ENCODE results near the gene KLK12. TPM values are rescaled to one million over a fixed set of nuclear protein-coding genes. Genes with fewer than 3 reads are reported as not detected.

The KLK12 gene
- total RNA-seq, 1 experiment from 2014 or later, result not detected

DNA sequence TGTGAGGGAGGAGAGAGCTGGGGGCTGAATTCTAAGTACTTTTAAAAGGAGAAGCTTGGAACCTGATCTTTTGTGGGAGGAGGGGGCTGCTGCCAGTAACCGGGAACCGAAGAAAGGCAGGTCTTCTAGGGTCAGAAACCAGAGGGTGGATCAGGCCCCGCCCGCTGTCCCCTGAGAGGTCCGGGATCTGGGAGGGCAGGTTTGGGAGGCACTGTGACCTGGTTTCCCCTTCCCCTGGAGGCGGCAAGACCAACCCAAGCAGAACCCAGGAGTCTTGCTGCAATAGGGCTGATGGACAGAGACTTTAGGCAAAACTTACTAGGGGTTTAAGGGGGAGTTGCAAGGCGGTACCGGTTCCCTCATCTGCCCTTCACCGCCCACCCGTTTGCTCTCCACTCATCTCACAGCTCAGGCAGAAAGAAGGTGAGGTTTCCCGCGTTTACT, 32.7 kb downstream of the KLK12 start:
- peak overlapping the region; percentile 18 for H3K4me3 Mint-ChIP-seq (ENCODE audit: unreplicated experiment)
- no peak for DNase-seq
- TF ChIP-seq, protein P1, sequence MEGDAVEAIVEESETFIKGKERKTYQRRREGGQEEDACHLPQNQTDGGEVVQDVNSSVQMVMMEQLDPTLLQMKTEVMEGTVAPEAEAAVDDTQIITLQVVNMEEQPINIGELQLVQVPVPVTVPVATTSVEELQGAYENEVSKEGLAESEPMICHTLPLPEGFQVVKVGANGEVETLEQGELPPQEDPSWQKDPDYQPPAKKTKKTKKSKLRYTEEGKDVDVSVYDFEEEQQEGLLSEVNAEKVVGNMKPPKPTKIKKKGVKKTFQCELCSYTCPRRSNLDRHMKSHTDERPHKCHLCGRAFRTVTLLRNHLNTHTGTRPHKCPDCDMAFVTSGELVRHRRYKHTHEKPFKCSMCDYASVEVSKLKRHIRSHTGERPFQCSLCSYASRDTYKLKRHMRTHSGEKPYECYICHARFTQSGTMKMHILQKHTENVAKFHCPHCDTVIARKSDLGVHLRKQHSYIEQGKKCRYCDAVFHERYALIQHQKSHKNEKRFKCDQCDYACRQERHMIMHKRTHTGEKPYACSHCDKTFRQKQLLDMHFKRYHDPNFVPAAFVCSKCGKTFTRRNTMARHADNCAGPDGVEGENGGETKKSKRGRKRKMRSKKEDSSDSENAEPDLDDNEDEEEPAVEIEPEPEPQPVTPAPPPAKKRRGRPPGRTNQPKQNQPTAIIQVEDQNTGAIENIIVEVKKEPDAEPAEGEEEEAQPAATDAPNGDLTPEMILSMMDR (IDR thresholded peaks at IDR 0.05; ENCODE audit: insufficient read depth in 1 of 2, low read depth in 1 of 2, low read length in 1 of 2, severe bottlenecking in 1 of 2, unreplicated experiment in 1 of 2), result no peak
- no peak overlapping the region for H3K4me3 ChIP-seq (ENCODE audit: low read depth, low read length)
- H3K9me3 Mint-ChIP-seq (ENCODE audit: unreplicated experiment), result no peaks in the 10 kb centered on the region
- BruUV-seq (replicated peaks), result no TSS peak
- ChIA-PET POLR2A (no interaction called here), CTCF (no interaction called here)
- no peaks in the 10 kb centered on the region for H3K4me1 ChIP-seq
- H3K4me1 Mint-ChIP-seq (ENCODE audit: low read depth, unreplicated experiment), result no peaks in the 10 kb centered on the region
- peaks cover 8% of the 10 kb centered on the region for H3K27me3 Mint-ChIP-seq (ENCODE audit: insufficient read depth, unreplicated experiment)
- H3K9me3 ChIP-seq, result no peaks in the 10 kb centered on the region
- no peaks in the 10 kb centered on the region for H3K27me3 ChIP-seq (replicated peaks; ENCODE audit: control insufficient read depth, insufficient read depth, low read length)
- intact Hi-C loops (cut with micrococcal nuclease; ENCODE audit: unreplicated experiment), result no loop called here
- H3K36me3 Mint-ChIP-seq (ENCODE audit: insufficient read depth, unreplicated experiment), result no peaks in the 10 kb centered on the region
- no peaks in the 10 kb centered on the region for H3K36me3 ChIP-seq (ENCODE audit: control insufficient read depth, insufficient read depth, low read length)
- H3K27ac Mint-ChIP-seq (ENCODE audit: unreplicated experiment), result no peak overlapping the region

DNA sequence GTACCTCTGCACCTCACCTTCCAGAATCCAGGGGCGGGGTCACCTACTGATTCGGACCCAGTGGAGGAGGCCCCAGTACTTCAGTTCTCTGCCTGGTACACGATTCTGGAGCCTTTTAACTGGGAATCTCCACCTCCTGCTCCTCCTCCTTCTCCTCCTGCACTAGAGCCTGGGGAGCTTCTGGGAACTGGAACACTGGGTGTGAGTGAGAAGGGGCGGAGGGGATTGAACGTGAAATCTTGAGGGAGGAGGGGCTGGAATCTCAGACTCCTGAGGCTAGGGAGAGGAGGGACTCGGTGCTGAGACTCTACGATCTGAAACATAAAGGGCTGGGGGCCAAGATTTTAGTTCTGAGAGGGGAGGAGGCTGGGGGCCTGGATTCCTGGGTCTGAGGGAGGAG, 33.3 kb downstream of the KLK12 start, which contains the start of gene KLK8:
Gene KLK8, minus strand, starts transcription at position 90 of the 400 bp plus-strand sequence. CDS start 437 bp downstream, outside the sequence.
- H3K9me3 Mint-ChIP-seq (ENCODE audit: unreplicated experiment), result no peaks in the 10 kb centered on the region
- H3K4me3 ChIP-seq (ENCODE audit: low read depth, low read length), result no peak within 1 kb of the TSS
- no peak within 1 kb of the TSS for H3K27ac Mint-ChIP-seq (ENCODE audit: unreplicated experiment)

DNA sequence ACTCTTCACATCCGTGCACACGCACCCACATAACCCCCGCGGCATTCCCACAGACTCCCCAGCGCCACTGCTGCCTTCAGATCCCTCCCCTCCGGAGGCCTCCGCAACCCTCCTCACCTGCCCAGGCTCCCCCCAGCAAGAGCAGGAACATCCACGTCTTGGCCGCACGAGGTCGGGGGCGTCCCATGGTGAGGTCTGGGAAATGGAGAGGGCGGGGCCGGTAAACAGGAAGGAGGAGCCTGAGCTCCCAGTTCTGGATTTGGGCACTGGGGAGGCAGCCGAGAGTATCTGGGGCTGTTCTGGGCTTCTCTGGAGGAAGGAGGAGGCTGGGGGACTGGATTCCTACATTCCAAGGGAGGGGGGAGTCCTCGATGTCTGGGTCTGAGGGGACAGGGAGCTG, 33.8 kb downstream of the KLK12 start:
- Mint-ChIP-seq H3K36me3 (ENCODE audit: insufficient read depth, unreplicated experiment) (no peaks in the 10 kb centered on the region), H3K4me1 (ENCODE audit: low read depth, unreplicated experiment) (no peaks in the 10 kb centered on the region), H3K27ac (ENCODE audit: unreplicated experiment) (no peak overlapping the region), H3K9me3 (ENCODE audit: unreplicated experiment) (no peaks in the 10 kb centered on the region), H3K4me3 (ENCODE audit: unreplicated experiment) (no peak overlapping the region), H3K27me3 (ENCODE audit: insufficient read depth, unreplicated experiment) (peaks cover under 1% of the 10 kb centered on the region)
- ChIA-PET POLR2A (no interaction called here), CTCF (interaction anchor here (0.7 kb wide), 1 partner anchor 20 kb away, joined by 3 read pairs; no protein-coding TSS in a partner anchor)
- Histone ChIP-seq H3K36me3 (ENCODE audit: control insufficient read depth, insufficient read depth, low read length) (no peaks in the 10 kb centered on the region), H3K27me3 (replicated peaks; ENCODE audit: control insufficient read depth, insufficient read depth, low read length) (no peaks in the 10 kb centered on the region), H3K4me3 (ENCODE audit: low read depth, low read length) (no peak overlapping the region), H3K4me1 (no peaks in the 10 kb centered on the region), H3K9me3 (no peaks in the 10 kb centered on the region)
- no peak for DNase-seq
- BruUV-seq (replicated peaks), result no TSS peak
- TF ChIP-seq, protein P1 (IDR thresholded peaks at IDR 0.05; ENCODE audit: insufficient read depth in 1 of 2, low read depth in 1 of 2, low read length in 1 of 2, severe bottlenecking in 1 of 2, unreplicated experiment in 1 of 2), result no peak
- intact Hi-C loops (cut with micrococcal nuclease; ENCODE audit: unreplicated experiment), result no loop called here

More for the DNA sequence above, 33.3 kb downstream of the KLK12 start, which contains the start of gene KLK8:
- Histone ChIP-seq H3K27me3 (replicated peaks; ENCODE audit: control insufficient read depth, insufficient read depth, low read length) (no peaks in the 10 kb centered on the region), H3K9me3 (no peaks in the 10 kb centered on the region), H3K4me1 (no peaks in the 10 kb centered on the region), H3K36me3 (ENCODE audit: control insufficient read depth, insufficient read depth, low read length) (no peaks in the 10 kb centered on the region)
- ChIA-PET POLR2A (no interaction called here), CTCF (no interaction called here)
- DNase-seq, result no peak
- TF ChIP-seq, protein P1 (IDR thresholded peaks at IDR 0.05; ENCODE audit: insufficient read depth in 1 of 2, low read depth in 1 of 2, low read length in 1 of 2, severe bottlenecking in 1 of 2, unreplicated experiment in 1 of 2), result no peak
- intact Hi-C loops (cut with micrococcal nuclease; ENCODE audit: unreplicated experiment), result no loop called here
- Mint-ChIP-seq H3K36me3 (ENCODE audit: insufficient read depth, unreplicated experiment) (no peaks in the 10 kb centered on the region), H3K4me1 (ENCODE audit: low read depth, unreplicated experiment) (no peaks in the 10 kb centered on the region), H3K4me3 (ENCODE audit: unreplicated experiment) (peak within 1 kb of the TSS; percentile 18), H3K27me3 (ENCODE audit: insufficient read depth, unreplicated experiment) (peaks cover 4% of the 10 kb centered on the region)
- no TSS peak for BruUV-seq (replicated peaks)

Data from Caco-2 (cell line).